Aortic smooth muscle cell (primary cell): Measurements from ENCODE around the gene HNRNPK. TPM values are rescaled to one million over a fixed set of nuclear protein-coding genes. Genes with fewer than 3 reads are reported as not detected.

Source experiments
- total RNA-seq: library from RNA; depleted of rRNA; stranded (reverse); fragments of >200 nt; gene quantifications from 2 replicates; pipeline ENCODE4 v1.2.3, GENCODE V29; 2014

The HNRNPK gene
- 542 and 570 TPM in 2 replicates for total RNA-seq

GRCh38 chr9:83979812-83980394, at the start of gene HNRNPK:
Gene HNRNPK, minus strand, starts transcription at chr9:83980215. Its CDS starts 1,963 bp downstream, at chr9:83978252.

GRCh38 chr9:83980395-83981125, 545 bp upstream of the HNRNPK start, which contains the start of gene RMI1:
Gene RMI1, plus strand, starts transcription at chr9:83980805. Its CDS starts 20,182 bp downstream, at chr9:84000987.

GRCh38 chr9:83920927-83921707, 58.9 kb downstream of the HNRNPK start, which contains the start of gene KIF27:
Gene KIF27, minus strand, starts transcription at chr9:83921432. Its CDS starts 5,841 bp downstream, at chr9:83915591.

Other genes with a start within 250 kb of the HNRNPK start
- gene GKAP1, start 162.4 kb downstream of the HNRNPK start, total RNA-seq = 0.26 and 0.44 TPM in 2 replicates
- 3.4 and 3.9 TPM in 2 replicates for gene KIF27, start 58.8 kb downstream of the HNRNPK start, total RNA-seq
- gene RMI1, start 590 bp upstream of the HNRNPK start, total RNA-seq = 5.8 and 6.3 TPM in 2 replicates